PC-9 (cell line): ENCODE data around the gene AMELX.

Experiments
- EZH2 ChIP-seq: fragments of 200-600 bp; sonication (generic); IDR thresholded peaks from 2 replicates; pipeline ENCODE4 v1.8.0; 2017; ENCODE audit warnings: antibody characterized with exemption, low read depth
- TF ChIP-seq, protein P1 (sequence below): fragments of 200-600 bp; sonication (generic); conservative IDR thresholded peaks from 2 replicates; pipeline ENCODE4 v1.6.1; 2017; ENCODE audit warnings: mixed run types, antibody characterized with exemption, mild to moderate bottlenecking, moderate library complexity

DNA sequence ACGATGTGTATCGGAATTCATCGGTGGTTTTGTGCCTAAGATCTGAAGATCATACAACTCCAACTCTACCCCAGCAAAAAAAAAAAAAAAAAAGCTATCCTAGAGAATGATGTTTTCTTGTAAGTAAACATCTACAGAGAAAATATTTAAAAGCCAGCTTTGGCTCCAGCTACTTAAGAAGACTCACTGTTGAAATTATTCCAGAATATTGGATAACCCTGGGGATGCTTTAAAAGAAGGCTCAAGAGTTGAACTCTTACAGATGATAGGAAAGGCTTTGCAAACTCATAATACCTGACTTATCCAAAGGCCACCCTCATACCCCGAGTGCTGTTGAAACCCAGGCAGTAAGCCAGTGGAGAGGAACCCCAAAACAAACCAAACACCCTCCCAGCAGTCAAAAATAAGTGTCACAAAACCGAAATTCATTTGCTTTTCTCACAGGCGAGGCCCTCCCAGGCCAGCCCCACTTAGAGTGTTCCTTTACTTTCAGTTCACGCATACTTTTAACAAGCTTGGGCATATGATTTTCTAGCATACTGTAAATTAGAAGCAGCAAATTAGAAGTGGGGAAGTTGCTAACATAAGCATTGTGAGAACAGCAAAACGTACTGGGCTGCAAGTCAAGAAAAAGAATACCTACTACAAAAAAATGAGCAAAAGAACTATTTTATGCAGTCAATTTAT lies 2.7 kb upstream of the AMELX start:
- TF ChIP-seq, protein P1, sequence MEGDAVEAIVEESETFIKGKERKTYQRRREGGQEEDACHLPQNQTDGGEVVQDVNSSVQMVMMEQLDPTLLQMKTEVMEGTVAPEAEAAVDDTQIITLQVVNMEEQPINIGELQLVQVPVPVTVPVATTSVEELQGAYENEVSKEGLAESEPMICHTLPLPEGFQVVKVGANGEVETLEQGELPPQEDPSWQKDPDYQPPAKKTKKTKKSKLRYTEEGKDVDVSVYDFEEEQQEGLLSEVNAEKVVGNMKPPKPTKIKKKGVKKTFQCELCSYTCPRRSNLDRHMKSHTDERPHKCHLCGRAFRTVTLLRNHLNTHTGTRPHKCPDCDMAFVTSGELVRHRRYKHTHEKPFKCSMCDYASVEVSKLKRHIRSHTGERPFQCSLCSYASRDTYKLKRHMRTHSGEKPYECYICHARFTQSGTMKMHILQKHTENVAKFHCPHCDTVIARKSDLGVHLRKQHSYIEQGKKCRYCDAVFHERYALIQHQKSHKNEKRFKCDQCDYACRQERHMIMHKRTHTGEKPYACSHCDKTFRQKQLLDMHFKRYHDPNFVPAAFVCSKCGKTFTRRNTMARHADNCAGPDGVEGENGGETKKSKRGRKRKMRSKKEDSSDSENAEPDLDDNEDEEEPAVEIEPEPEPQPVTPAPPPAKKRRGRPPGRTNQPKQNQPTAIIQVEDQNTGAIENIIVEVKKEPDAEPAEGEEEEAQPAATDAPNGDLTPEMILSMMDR: no peak
- no peak for TF ChIP-seq EZH2
